ENCODE results near the gene NUBPL.

The NUBPL gene

GRCh38 chr14:31879661-31880348, 318.6 kb downstream of the NUBPL start:
- Mint-ChIP-seq H3K27ac (no peak overlapping the region), H3K9me3 (peaks cover 4% of the 10 kb centered on the region), H3K36me3 (ENCODE audit: low read depth) (no peaks in the 10 kb centered on the region), H3K4me1 (peaks cover 14% of the 10 kb centered on the region), H3K4me3 (no peak overlapping the region), H3K27me3 (ENCODE audit: low read depth, poor library complexity) (no peaks in the 10 kb centered on the region)
- no peak for TF ChIP-seq CTCF (IDR thresholded peaks at IDR 0.05)
- no peak for DNase-seq

- no peak overlapping the region for H3K4me3 Mint-ChIP-seq
- H3K36me3 Mint-ChIP-seq (ENCODE audit: low read depth), result no peaks in the 10 kb centered on the region
- no peak for TF ChIP-seq CTCF (IDR thresholded peaks at IDR 0.05)
- H3K9me3 Mint-ChIP-seq, result no peaks in the 10 kb centered on the region
- H3K4me1 Mint-ChIP-seq, result peaks cover 14% of the 10 kb centered on the region
- no peak for DNase-seq
- no peak overlapping the region for H3K27ac Mint-ChIP-seq
- H3K27me3 Mint-ChIP-seq (ENCODE audit: low read depth, poor library complexity), result no peaks in the 10 kb centered on the region
Observed at GRCh38 chr14:31880935-31881334, 319.7 kb downstream of the NUBPL start.

GRCh38 chr14:31881531-31882310, 320.5 kb downstream of the NUBPL start:
- Mint-ChIP-seq H3K27ac (no peak overlapping the region), H3K4me3 (no peak overlapping the region), H3K4me1 (peaks cover 14% of the 10 kb centered on the region), H3K36me3 (ENCODE audit: low read depth) (no peaks in the 10 kb centered on the region), H3K9me3 (no peaks in the 10 kb centered on the region), H3K27me3 (ENCODE audit: low read depth, poor library complexity) (no peaks in the 10 kb centered on the region)
- DNase-seq, result no peak
- TF ChIP-seq CTCF (IDR thresholded peaks at IDR 0.05), result no peak

GRCh38 chr14:31884238-31884637, 323.0 kb downstream of the NUBPL start:
- no peak for DNase-seq
- Mint-ChIP-seq H3K36me3 (ENCODE audit: low read depth) (no peaks in the 10 kb centered on the region), H3K27me3 (ENCODE audit: low read depth, poor library complexity) (peaks cover 10% of the 10 kb centered on the region), H3K27ac (no peak overlapping the region), H3K9me3 (no peaks in the 10 kb centered on the region), H3K4me1 (peaks cover 4% of the 10 kb centered on the region), H3K4me3 (no peak overlapping the region)
- TF ChIP-seq CTCF (IDR thresholded peaks at IDR 0.05), result no peak

GRCh38 chr14:31884776-31885379, 323.7 kb downstream of the NUBPL start:
- no peak overlapping the region for H3K4me3 Mint-ChIP-seq
- H3K9me3 Mint-ChIP-seq, result no peaks in the 10 kb centered on the region
- no peaks in the 10 kb centered on the region for H3K4me1 Mint-ChIP-seq
- H3K27me3 Mint-ChIP-seq (ENCODE audit: low read depth, poor library complexity), result peaks cover 13% of the 10 kb centered on the region
- no peak for DNase-seq
- TF ChIP-seq CTCF (IDR thresholded peaks at IDR 0.05), result no peak
- no peak overlapping the region for H3K27ac Mint-ChIP-seq
- no peaks in the 10 kb centered on the region for H3K36me3 Mint-ChIP-seq (ENCODE audit: low read depth)
